Omental fat pad (tissue), 4 donors: Measurements from ENCODE around the gene ATP13A5. TPM values are rescaled to one million over a fixed set of nuclear protein-coding genes. Genes with fewer than 3 reads are reported as not detected.

Source experiments
- ATAC-seq: fragments of 150-250 bp; one replicate; pipeline ENCODE4 v1.9.1; 2016; ENCODE audit warnings: mild to moderate bottlenecking, moderate library complexity; ENCODE audit not compliant: low FRiP score
- DNase-seq: peaks from one replicate; pipeline ENCODE4 v3.0.0-alpha.2; 2019; ENCODE audit warnings: low spot score
- total RNA-seq, 4 donors: library from RNA; depleted of rRNA; stranded (reverse); fragments of >200 nt; gene quantifications; one replicate each; pipeline ENCODE4 v1.1.0, GENCODE V29; 2016
- TF ChIP-seq, protein P1 (sequence below), 3 donors: fragments of 450-650 bp; IDR thresholded peaks; one replicate each; pipeline ENCODE4 v1.5.1; 2016 to 2017; ENCODE audit warnings: antibody characterized with exemption in 3 of 3, mild to moderate bottlenecking in 3 of 3, moderate library complexity in 2 of 3

The ATP13A5 gene
- total RNA-seq, 4 donors from 2014 or later, result not detected

DNA sequence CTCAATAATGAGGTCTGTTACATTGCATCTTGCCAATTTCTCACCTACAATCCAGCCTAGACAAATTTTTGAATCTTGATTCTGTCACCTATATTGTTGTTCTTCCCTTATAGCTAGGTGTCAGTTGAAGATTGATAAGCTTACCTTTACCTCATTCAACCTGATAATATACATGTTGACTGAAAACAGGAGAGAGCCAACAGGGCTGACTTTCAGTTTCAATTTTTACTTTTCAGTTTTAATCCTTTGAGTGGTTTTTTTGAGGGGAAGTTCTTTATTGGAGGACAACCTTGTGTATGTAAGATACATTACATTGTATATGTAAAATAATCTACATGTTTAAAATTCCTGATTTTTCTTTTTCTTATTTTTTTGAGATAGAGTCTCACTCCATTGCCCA is 5.8 kb downstream of the ATP13A5 start:
- ATAC-seq, result no peak
- no peak for DNase-seq
- TF ChIP-seq, protein P1, sequence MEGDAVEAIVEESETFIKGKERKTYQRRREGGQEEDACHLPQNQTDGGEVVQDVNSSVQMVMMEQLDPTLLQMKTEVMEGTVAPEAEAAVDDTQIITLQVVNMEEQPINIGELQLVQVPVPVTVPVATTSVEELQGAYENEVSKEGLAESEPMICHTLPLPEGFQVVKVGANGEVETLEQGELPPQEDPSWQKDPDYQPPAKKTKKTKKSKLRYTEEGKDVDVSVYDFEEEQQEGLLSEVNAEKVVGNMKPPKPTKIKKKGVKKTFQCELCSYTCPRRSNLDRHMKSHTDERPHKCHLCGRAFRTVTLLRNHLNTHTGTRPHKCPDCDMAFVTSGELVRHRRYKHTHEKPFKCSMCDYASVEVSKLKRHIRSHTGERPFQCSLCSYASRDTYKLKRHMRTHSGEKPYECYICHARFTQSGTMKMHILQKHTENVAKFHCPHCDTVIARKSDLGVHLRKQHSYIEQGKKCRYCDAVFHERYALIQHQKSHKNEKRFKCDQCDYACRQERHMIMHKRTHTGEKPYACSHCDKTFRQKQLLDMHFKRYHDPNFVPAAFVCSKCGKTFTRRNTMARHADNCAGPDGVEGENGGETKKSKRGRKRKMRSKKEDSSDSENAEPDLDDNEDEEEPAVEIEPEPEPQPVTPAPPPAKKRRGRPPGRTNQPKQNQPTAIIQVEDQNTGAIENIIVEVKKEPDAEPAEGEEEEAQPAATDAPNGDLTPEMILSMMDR (IDR thresholded peaks at IDR 0.05), result no peak

DNA sequence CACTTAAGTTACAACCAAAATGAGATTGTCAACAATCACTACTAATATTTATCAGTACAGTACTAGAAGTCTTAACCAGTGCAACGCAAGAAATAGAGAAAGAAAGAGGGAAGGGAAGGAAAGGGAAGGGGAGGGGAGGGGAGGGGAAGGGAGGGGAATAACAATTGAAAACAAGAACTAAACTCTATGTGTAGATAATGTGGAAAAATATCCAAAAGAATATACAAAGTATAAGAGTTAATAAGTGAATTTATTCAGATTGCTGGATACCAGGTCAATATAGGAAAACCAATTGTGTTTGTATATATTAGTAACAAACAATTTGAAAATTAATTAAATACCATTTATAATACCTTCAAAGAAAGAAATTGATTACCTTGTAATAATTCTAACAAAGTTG is 10.7 kb downstream of the ATP13A5 start:
- DNase-seq, result no peak
- ATAC-seq, result no peak
- TF ChIP-seq, protein P1 (IDR thresholded peaks at IDR 0.05), result no peak

DNA sequence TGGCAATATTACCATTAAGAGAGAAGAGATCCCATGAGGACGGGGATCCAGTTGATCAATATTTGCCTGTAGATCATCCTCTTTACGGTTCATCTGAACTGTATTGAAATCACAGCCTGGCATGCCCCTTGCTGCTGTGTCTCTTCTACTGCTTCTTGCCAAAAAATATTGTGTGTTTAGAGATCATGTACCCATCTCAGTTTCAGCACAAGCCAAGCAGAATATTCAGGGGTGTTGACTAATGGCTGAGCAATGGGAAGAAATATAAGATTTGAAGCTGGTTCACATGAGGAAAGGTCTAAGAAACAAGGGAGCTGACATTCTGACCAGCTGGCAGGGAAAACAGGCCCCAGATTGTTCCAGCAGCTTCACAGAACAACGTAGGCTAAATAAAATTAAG is 21.3 kb downstream of the ATP13A5 start:
- no peak for DNase-seq
- TF ChIP-seq, protein P1 (IDR thresholded peaks at IDR 0.05), result no peak
- ATAC-seq, result no peak

DNA sequence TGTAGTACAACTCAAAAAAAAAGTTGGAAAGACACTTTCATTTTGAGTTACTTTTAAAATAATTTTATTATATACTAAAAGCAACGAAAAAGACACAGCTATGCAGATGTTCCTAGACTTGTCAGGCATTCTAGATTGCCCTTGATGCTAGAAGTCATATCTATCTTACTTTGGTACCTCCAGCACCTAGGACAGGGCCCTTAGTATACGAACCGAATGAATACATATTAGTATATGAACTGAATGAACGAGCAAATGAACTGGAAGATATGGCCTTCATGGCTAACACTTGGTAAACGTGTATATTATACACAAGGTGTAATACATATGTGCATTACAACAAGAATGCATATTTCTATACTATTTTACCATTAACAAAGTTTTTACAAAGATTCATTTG is 24.1 kb downstream of the ATP13A5 start:
- no peak for ATAC-seq
- DNase-seq, result no peak
- TF ChIP-seq, protein P1 (IDR thresholded peaks at IDR 0.05), result no peak

DNA sequence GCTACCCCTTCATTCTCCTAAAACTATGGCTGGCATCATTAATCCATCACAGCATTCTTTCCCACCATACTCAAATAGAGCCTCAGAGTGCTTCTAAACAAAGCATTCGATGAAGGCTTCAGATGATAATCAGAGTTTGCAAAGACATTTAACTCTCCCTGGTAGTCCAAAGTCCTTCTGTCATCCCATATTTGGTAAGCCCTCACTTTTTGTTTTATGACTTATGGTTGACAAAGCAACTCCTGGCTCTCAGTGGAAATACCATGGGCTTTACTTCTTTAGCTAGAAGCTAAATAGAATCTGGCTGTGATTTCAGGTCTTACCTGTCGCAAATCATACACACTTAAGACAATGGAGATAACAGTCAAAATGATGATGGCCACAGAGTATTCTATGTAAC is 27.8 kb downstream of the ATP13A5 start:
- ATAC-seq, result no peak
- TF ChIP-seq, protein P1 (IDR thresholded peaks at IDR 0.05), result no peak
- DNase-seq, result no peak

DNA sequence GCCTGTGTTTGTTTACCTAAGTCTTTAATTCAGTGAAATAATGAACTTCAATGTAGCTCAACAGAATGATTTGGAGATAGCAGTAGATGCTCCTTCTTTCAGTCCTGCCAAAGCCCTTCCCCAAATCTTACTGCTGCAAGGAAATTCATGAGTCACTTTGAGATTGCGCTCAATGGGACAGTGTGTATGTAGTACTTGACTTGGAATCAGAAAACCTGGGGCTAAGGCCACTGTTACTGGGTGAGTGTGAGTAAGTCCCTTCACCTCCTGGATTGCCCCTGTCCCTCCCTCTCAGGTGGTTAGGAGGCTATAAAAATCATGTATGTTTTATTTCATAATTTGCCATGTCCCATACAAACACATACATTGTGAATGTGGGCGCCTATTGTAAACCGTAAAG is 29.9 kb downstream of the ATP13A5 start:
- TF ChIP-seq, protein P1 (IDR thresholded peaks at IDR 0.05), result no peak
- no peak for DNase-seq
- no peak for ATAC-seq

DNA sequence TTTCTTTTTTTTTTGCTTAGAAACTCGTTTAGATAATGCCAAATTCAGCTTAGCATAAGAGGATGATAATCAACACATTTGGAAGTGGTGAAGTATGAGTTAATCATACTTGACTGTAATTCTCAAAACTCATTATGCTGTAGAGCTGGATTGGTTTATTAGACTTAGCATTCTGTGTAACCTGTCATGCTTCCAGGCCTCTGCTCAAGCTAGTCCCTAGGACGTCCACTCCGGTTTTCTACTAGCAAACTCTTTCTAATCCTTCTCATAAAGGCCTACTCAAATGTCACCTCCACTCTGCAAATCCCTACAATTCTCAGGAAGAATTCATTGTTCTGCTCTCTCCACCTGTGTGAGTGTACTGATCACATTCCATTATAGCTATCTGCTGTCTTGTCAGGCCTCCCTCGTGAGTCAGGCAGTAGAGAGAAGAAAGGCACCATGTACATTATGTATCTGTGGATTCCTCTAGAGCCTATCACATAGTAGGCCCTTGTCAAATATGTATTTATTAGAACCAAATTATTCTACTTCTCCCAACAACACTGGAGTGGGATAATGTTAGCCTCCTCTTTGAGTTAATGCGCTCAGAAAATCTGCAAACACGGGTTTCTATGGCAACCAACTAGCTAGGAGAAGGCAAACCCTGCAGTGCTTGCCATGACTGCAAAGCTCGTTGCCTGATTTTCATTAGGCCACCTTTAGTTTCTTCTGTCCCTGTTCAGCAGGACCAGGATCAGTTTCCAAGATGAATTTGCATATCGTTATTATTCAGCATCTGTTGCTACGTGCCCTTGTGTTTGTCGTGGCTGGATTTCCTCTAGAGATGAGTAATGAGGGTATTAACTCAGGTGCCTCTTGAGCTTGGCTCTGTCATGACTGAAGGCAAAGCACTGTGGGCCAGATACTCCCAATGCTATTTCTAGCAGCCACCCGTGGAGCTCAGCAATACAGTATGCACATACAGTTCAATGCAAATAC is 30.7 kb downstream of the ATP13A5 start:
- ATAC-seq (no peak), DNase-seq (no peak)
- TF ChIP-seq, protein P1 (IDR thresholded peaks at IDR 0.05), result no peak
